H1 (cell line): Measurements from ENCODE around the gene TTPAL.

Experiments used
- BACH1 ChIP-seq: IDR thresholded peaks from 2 replicates; pipeline ENCODE4 v1.6.1; 2012; ENCODE audit warnings: low read length, improper control_type of control experiment
- CEBPB ChIP-seq: IDR thresholded peaks from 2 replicates; pipeline ENCODE4 v1.6.1; 2012; ENCODE audit warnings: low read depth, low read length
- CREB1 ChIP-seq: IDR thresholded peaks from 2 replicates; pipeline ENCODE4 v1.6.1; 2012; ENCODE audit warnings: inconsistent platforms
- EZH2 ChIP-seq: fragments of 200-600 bp; sonication (generic); IDR thresholded peaks from 2 replicates; pipeline ENCODE4 v1.7.1; 2012; ENCODE audit warnings: low read depth, mild to moderate bottlenecking, moderate library complexity, low read length, inconsistent platforms; ENCODE audit not compliant: severe bottlenecking
- HDAC2 ChIP-seq, 2 experiments: fragments of 300-600 bp in 1 of 2; sonication (generic) in 1 of 2; IDR thresholded peaks; 2 replicates each; pipeline ENCODE4 v1.6.1; 2011 to 2012; ENCODE audit warnings: low read depth in 2 of 2, low read length in 2 of 2, mild to moderate bottlenecking in 2 of 2, moderate library complexity in 2 of 2, borderline replicate concordance in 1 of 2, inconsistent platforms in 1 of 2
- KDM1A ChIP-seq: fragments of 200-600, 300-600 bp; sonication (generic); IDR thresholded peaks from 2 replicates; pipeline ENCODE4 v1.7.1; 2016; ENCODE audit warnings: mild to moderate bottlenecking, low read length, borderline replicate concordance
- MAFK ChIP-seq: IDR thresholded peaks from 2 replicates; pipeline ENCODE4 v1.6.1; 2012; ENCODE audit warnings: low read depth, mild to moderate bottlenecking, improper control_type of control experiment, low read length
- POLR2A ChIP-seq, 2 experiments: IDR thresholded peaks; 1 replicate in 1 of 2; 2 replicates in 1 of 2; pipeline ENCODE4 v1.6.1; 2011; ENCODE audit warnings: low read depth in 2 of 2, low read length in 2 of 2, mild to moderate bottlenecking in 2 of 2; ENCODE audit errors: control extremely low read depth in 1 of 2
- POLR2AphosphoS5 ChIP-seq: IDR thresholded peaks from 2 replicates; pipeline ENCODE4 v1.6.1; 2011; ENCODE audit warnings: low read depth, low read length
- TAF1 ChIP-seq: IDR thresholded peaks from 2 replicates; pipeline ENCODE4 v1.6.1; 2011; ENCODE audit warnings: mild to moderate bottlenecking, low read depth, low read length
- TBP ChIP-seq: IDR thresholded peaks from 2 replicates; pipeline ENCODE4 v1.6.1; 2011; ENCODE audit warnings: low read depth, low read length, improper control_type of control experiment
- TF ChIP-seq, protein P1 (sequence below), 3 experiments: IDR thresholded peaks; 1 replicate in 2 of 3; 2 replicates in 1 of 3; pipeline versions ENCODE4 v1.5.1 to v1.6.1; 2011; ENCODE audit warnings: low read length in 3 of 3, mild to moderate bottlenecking in 3 of 3, inconsistent platforms in 2 of 3, low read depth in 1 of 3, moderate library complexity in 1 of 3; ENCODE audit not compliant: insufficient read depth in 1 of 3; ENCODE audit errors: control extremely low read depth in 1 of 3
- TF ChIP-seq, protein P2 (sequence below): IDR thresholded peaks from 2 replicates; pipeline ENCODE4 v1.6.1; 2012; ENCODE audit warnings: inconsistent platforms
- TF ChIP-seq, protein P3 (sequence below): IDR thresholded peaks from 2 replicates; pipeline ENCODE4 v1.6.1; 2011; ENCODE audit warnings: low read length, improper control_type of control experiment

DNA sequence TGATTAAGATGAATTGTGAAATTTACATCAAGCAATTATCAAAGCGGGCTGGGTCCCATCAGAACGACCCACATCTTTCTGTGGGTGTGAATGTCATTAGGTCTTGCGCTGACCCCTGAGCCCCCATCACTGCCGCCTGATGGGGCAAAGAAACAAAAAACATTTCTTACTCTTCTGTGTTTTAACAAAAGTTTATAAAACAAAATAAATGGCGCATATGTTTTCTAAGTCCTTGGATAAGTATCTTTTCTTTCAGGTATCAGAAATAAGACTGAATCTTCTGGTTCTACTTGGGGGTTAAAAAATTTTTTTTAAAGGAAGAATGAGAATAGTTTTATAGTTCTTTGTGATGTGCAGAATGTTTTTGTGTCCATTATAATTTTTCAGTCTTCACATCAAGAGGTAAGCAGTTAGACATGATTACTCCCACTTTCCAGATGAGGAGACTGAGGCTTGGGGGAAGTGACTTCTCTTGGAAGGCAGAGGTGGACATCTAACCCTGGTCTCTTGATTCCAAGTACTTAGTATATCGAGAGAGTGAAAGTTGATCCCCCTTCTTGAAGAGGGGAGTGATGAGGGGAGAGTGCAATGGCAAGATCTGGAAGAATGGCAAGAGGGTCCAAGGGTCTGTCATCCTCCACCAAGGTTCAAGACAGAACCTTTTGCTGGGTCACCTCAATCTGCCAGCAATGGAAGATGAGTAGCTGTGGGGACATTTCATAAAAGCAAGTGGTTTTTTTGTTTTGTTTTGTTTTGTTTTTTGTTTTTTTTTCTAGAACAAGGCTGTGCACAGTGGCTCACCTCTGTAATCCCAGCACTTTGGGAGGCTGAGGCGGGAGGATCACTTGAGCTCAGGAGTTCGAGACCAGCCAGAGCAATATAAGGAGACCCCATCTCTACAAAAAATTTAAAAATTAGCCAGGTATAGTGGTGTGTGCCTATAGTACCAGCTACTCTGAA is 42.8 kb upstream of the TTPAL start:
- TF ChIP-seq TBP (no peak), KDM1A (no peak), POLR2AphosphoS5 (no peak), BACH1 (no peak), CREB1 (no peak), CEBPB (no peak), POLR2A (IDR thresholded peaks at IDR 0.05; ENCODE audit: control extremely low read depth in 1 of 2, low read depth in 2 of 2, low read length in 2 of 2) (no peak), MAFK (no peak), TAF1 (no peak), EZH2 (no peak), HDAC2 (IDR thresholded peaks at IDR 0.05; ENCODE audit: borderline replicate concordance in 1 of 2, low read depth in 2 of 2, low read length in 2 of 2) (no peak)
- TF ChIP-seq, protein P1, sequence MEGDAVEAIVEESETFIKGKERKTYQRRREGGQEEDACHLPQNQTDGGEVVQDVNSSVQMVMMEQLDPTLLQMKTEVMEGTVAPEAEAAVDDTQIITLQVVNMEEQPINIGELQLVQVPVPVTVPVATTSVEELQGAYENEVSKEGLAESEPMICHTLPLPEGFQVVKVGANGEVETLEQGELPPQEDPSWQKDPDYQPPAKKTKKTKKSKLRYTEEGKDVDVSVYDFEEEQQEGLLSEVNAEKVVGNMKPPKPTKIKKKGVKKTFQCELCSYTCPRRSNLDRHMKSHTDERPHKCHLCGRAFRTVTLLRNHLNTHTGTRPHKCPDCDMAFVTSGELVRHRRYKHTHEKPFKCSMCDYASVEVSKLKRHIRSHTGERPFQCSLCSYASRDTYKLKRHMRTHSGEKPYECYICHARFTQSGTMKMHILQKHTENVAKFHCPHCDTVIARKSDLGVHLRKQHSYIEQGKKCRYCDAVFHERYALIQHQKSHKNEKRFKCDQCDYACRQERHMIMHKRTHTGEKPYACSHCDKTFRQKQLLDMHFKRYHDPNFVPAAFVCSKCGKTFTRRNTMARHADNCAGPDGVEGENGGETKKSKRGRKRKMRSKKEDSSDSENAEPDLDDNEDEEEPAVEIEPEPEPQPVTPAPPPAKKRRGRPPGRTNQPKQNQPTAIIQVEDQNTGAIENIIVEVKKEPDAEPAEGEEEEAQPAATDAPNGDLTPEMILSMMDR (IDR thresholded peaks at IDR 0.05; ENCODE audit: control extremely low read depth in 1 of 3, insufficient read depth in 1 of 3, low read depth in 1 of 3, low read length in 3 of 3): no peak
- TF ChIP-seq, protein P2, sequence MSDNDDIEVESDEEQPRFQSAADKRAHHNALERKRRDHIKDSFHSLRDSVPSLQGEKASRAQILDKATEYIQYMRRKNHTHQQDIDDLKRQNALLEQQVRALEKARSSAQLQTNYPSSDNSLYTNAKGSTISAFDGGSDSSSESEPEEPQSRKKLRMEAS: no peak
- TF ChIP-seq, protein P3, sequence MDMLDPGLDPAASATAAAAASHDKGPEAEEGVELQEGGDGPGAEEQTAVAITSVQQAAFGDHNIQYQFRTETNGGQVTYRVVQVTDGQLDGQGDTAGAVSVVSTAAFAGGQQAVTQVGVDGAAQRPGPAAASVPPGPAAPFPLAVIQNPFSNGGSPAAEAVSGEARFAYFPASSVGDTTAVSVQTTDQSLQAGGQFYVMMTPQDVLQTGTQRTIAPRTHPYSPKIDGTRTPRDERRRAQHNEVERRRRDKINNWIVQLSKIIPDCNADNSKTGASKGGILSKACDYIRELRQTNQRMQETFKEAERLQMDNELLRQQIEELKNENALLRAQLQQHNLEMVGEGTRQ: no peak
